Pancreas (tissue), 10 donors: Measurements from ENCODE around the gene SKIDA1. TPM values are rescaled to one million over a fixed set of nuclear protein-coding genes. Genes with fewer than 3 reads are reported as not detected.

ENCODE experiments used
- ATAC-seq, 4 donors: fragments of 200-7000 bp; cut with Tn5 transposase; one replicate each; pipeline versions ENCODE4 v1.8.0 to v1.9.1; 2020; ENCODE audit warnings: mild to moderate bottlenecking in 4 of 4, moderate library complexity in 4 of 4
- DNase-seq, 6 donors: peaks; one replicate each; pipeline ENCODE4 v3.0.0-alpha.2; 2020
- FAIRE-seq: peaks from 2 replicates; lab custom pipeline; 2012; peaks lifted over from hg19 to GRCh38; lab: Jason Lieb, UNC
- H3K27ac ChIP-seq, 4 donors: fragments of 200-600 bp; sonication (generic); 1 replicate in 3 of 4; 2 replicates in 1 of 4; pipeline versions ENCODE4 v1.5.0 to v1.8.0; 2020
- H3K27me3 ChIP-seq, 4 donors: fragments of 200-600 bp; one replicate each; pipeline ENCODE4 v1.8.0; 2021
- H3K36me3 ChIP-seq, 3 donors: fragments of 200-600 bp; sonication (generic) in 1 of 3; one replicate each; pipeline versions ENCODE4 v1.5.0 to v1.8.0; 2020 to 2021
- H3K4me1 ChIP-seq, 3 donors: fragments of 200-600 bp; one replicate each; pipeline ENCODE4 v1.8.0; 2021
- H3K4me3 ChIP-seq, 4 donors: fragments of 200-600 bp; sonication (generic) in 2 of 4; one replicate each; pipeline versions ENCODE4 v1.5.0 to v1.8.0; 2020 to 2021
- H3K9me3 ChIP-seq, 4 donors: fragments of 200-600 bp; one replicate each; pipeline ENCODE4 v1.8.0; 2021
- WGBS, 2 donors: extraction: QIAGEN DNeasy Blood & Tissue Kit; methylation state at CpG; one replicate each; pipeline ENCODE4 v1.1.7; 2013; 5-methylcytosine and 5-hydroxymethylcytosine counted together
- intact Hi-C, 3 donors: fragments of 100-400 bp; cut with DNase I; formaldehyde crosslinking; loops; one replicate each; pipeline versions ENCODE4 v1.11.1 to v1.14.2; 2022
- polyA plus RNA-seq, 2 donors: library from polyadenylated mRNA; stranded (reverse); fragments of 200-250 nt; gene quantifications; one replicate each; pipeline ENCODE4 v1.2.3, GENCODE V29; 2013
- total RNA-seq, 6 donors: library from RNA; stranded (reverse); fragmentation: NEBNext Ultra II Directional in 4 of 6; extraction: Animal tissue kit (Norgen Biotek cat#: 25700) in 4 of 6; gene quantifications; one replicate each; pipeline versions ENCODE4 v1.2.1 to v1.2.4, GENCODE V29; 2021 to 2023
- TF ChIP-seq, protein P1 (sequence below), 4 donors: fragments of 200-600 bp; sonication (generic) in 3 of 4; IDR thresholded peaks; one replicate each; pipeline versions ENCODE4 v1.5.0 to v1.8.0; 2021; ENCODE audit warnings: antibody characterized with exemption in 4 of 4
- donor health status: healthy with polysubstance abuse.
- donor health status: DM: no; HTN: no; CAD: no; lungs with moderate emphysema.
- donor health status: DM: no; HTN: no; CAD: no.
- donor health status: control.
- donor health status: control.
- donor health status: Bipolar disorder and iron deficiency.
- donor health status: DM: yes; HTN: yes; CAD: no.
- donor health status: DM: no; HTN: no; CAD: no.
- donor health status: DM: no; HTN: no; CAD: no.
- donor health status: DM: yes; HTN: yes; CAD: no.

SKIDA1 gene
- total and polyA plus RNA-seq, 8 donors, result 0.23 to 0.97 (median 0.53) TPM

DNA sequence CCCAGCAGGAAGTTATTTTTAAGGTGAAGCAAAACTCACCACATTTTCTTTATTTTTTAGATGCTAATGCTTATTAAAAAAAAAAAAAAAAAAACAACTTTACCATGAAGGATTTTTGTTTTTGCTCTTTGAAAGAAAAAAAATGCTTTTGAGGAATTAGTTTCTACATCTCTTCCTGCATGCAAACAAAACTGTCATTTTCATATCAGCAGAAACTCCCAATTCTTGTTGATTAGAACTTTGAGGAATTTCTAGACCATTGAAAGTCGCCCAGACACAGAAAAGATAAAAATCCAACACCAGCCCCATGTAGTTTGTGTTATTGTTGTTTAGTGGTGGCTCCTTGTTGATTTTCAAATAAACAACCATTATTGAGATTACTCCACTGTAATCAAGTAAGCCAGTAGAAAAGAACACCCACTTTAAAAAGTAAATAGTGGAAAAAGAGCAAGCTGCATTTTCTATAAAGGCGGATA lies 14.3 kb downstream of the SKIDA1 start:
- TF ChIP-seq, protein P1, sequence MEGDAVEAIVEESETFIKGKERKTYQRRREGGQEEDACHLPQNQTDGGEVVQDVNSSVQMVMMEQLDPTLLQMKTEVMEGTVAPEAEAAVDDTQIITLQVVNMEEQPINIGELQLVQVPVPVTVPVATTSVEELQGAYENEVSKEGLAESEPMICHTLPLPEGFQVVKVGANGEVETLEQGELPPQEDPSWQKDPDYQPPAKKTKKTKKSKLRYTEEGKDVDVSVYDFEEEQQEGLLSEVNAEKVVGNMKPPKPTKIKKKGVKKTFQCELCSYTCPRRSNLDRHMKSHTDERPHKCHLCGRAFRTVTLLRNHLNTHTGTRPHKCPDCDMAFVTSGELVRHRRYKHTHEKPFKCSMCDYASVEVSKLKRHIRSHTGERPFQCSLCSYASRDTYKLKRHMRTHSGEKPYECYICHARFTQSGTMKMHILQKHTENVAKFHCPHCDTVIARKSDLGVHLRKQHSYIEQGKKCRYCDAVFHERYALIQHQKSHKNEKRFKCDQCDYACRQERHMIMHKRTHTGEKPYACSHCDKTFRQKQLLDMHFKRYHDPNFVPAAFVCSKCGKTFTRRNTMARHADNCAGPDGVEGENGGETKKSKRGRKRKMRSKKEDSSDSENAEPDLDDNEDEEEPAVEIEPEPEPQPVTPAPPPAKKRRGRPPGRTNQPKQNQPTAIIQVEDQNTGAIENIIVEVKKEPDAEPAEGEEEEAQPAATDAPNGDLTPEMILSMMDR (IDR thresholded peaks at IDR 0.05), result no peak
- Histone ChIP-seq H3K27me3 (no peaks in the 10 kb centered on the region), H3K4me1 (peaks cover 0 to 5% (median 0%) of the 10 kb centered on the region in 3 donors), H3K9me3 (no peaks in the 10 kb centered on the region), H3K27ac (no peak overlapping the region), H3K4me3 (no peak overlapping the region), H3K36me3 (no peaks in the 10 kb centered on the region)
- intact Hi-C loops, result no loop called here
- no peak for ATAC-seq
- WGBS, 2 donors, result 88 to 96% methylated on average over 2 of the region's 2 CpGs
- DNase-seq, result no peak
- FAIRE-seq, result no peak

- WGBS, 2 donors, result 65 to 72% methylated on average over 38 to 39 of the region's 39 CpGs
- intact Hi-C loops, result no loop called here
- Histone ChIP-seq H3K4me1 (no peaks in the 10 kb centered on the region), H3K9me3 (no peaks in the 10 kb centered on the region), H3K36me3 (no peaks in the 10 kb centered on the region), H3K4me3 (peak overlapping the region in 1 of 4 donors; percentile 14), H3K27ac (no peak overlapping the region), H3K27me3 (no peaks in the 10 kb centered on the region)
- no peak for FAIRE-seq
- ATAC-seq, result no peak
- TF ChIP-seq, protein P1 (IDR thresholded peaks at IDR 0.05), result no peak
- peak in 2 of 6 donors; percentile 56 to 67 for DNase-seq
Measured at GRCh38 chr10:21510241-21511094, 15.0 kb downstream of the SKIDA1 start.

DNA sequence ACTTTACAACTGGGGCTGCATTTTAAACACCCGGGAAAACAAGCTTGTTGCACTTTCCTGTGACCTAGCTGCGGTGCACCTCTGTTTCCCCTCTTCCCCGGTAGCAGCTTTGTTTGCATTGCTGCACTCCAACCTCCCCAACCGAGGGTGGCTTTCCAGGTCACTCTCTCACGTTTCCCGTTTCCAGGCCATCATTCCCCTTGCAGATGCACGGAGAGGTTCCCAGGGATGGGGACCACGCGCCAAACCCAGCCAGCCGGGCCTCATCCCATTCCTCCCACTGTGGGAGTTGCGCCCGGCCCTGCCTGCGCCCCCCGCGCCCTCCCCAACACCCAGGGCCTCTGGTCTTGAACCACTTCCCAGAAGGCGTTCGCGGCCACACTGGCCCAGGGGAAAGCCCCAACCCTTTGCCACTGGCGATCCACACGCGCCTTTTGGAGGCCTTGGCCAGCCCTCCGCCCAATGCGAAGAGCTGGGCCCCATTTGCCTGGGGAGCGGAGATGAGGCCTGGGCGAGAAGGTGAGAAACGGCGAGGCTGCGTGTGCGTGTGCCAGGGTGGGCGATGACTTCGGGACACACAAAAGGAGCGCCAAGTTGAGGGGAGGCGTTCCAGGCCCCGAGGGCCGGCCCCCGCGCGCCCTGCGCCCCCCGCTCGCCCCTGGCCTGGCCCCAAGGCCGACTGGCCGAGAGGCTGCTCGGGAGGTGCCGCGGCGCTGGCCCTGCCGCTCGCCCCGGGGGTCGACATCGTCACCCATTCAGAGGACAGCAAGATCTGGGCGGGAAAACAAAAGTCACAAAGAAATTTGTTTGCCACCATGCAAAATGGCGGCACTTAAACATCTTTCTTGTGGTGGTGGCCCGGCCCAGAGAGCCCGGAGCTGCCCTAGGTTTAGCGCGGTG lies 15.9 kb downstream of the SKIDA1 start:
- WGBS, 2 donors, result 84 to 85% methylated on average over 58 of the region's 58 CpGs
- no peak overlapping the region for H3K27ac ChIP-seq
- FAIRE-seq, result no peak

GRCh38 chr10:21508706-21509331 lies 16.7 kb downstream of the SKIDA1 start:
- intact Hi-C loops, result no loop called here

More for the DNA sequence above, 15.9 kb downstream of the SKIDA1 start:
- H3K4me1 ChIP-seq, result no peaks in the 10 kb centered on the region
- peak overlapping the region in 1 of 4 donors; percentile 14 for H3K4me3 ChIP-seq
- TF ChIP-seq, protein P1 (IDR thresholded peaks at IDR 0.05), result no peak
- peak in 2 of 6 donors; percentile 56 to 68 for DNase-seq
- no peaks in the 10 kb centered on the region for H3K9me3 ChIP-seq
- ATAC-seq, result peak in 1 of 4 donors; percentile 20
- no peaks in the 10 kb centered on the region for H3K36me3 ChIP-seq
- H3K27me3 ChIP-seq, result no peaks in the 10 kb centered on the region
- intact Hi-C loops, result no loop called here

More at GRCh38 chr10:21508706-21509331, 16.7 kb downstream of the SKIDA1 start:
- TF ChIP-seq, protein P1 (IDR thresholded peaks at IDR 0.05), result no peak
- Histone ChIP-seq H3K27ac (no peak overlapping the region), H3K4me1 (no peaks in the 10 kb centered on the region), H3K9me3 (no peaks in the 10 kb centered on the region), H3K27me3 (no peaks in the 10 kb centered on the region), H3K4me3 (no peak overlapping the region), H3K36me3 (no peaks in the 10 kb centered on the region)
- 90 to 93% methylated on average over 43 of the region's 43 CpGs for WGBS, 2 donors
- FAIRE-seq, result no peak
- no peak for ATAC-seq
- peak in 1 of 6 donors; percentile 59 for DNase-seq
